GM19351 (cell line): ENCODE results near the gene RAB11A.

Experiments
- ATAC-seq: cut with Tn5 transposase; IDR thresholded peaks from one replicate; pipeline ENCODE4 v1.9.1; 2021; ENCODE audit warnings: mild to moderate bottlenecking, moderate library complexity; ENCODE audit not compliant: unreplicated experiment

RAB11A gene

GRCh38 chr15:65883571-65883970 lies 14.3 kb downstream of the RAB11A start:
- no peak for ATAC-seq

DNA sequence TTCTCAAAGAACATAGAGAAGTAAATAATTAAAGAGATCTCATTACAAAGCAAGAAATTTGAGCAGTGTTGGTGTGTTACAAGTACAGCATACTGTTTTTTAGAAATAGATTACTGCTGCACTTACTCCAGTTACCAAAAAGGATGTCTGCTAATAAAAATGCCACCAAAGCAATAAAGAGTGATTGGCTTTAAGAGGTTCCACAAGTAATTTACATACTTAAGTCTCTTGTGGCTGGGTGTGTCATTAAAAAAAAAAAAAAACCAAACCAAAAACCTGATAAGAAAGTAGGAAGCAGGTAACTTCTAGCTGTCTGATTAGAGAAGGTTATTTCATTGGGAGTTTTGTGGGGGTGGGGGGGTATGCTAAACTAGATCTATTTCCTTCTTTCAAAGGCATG lies 15.2 kb downstream of the RAB11A start:
- ATAC-seq: no peak

GRCh38 chr15:65885668-65886218 lies 16.5 kb downstream of the RAB11A start:
- ATAC-seq: no peak

- no peak for ATAC-seq
Measured at GRCh38 chr15:65887565-65887964, 18.3 kb downstream of the RAB11A start.

GRCh38 chr15:65888981-65889380 lies 19.7 kb downstream of the RAB11A start:
- ATAC-seq: no peak

GRCh38 chr15:65893060-65893459 lies 23.8 kb downstream of the RAB11A start:
- no peak for ATAC-seq

- ATAC-seq: no peak
Measured at GRCh38 chr15:65896236-65896635, 26.9 kb downstream of the RAB11A start.

DNA sequence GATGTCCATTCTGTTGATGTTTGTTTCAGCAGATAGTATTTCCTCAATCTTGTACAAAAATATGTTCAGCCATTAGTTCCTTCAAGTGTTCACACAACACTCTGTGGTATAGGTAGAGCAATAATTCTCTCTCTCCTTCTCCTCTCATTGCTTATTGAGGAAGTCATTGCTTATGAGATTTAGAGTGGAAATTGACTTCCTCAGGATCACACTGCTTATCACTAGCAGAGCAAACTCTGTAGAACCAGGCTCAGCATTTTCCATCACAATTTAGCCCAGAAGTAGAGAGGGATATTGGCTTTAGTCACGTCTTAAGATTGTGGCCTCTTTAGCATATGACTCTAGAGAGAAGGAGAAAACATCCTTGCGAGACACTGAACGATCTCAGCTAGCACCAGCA lies 31.2 kb downstream of the RAB11A start:
- ATAC-seq: no peak

- no peak for ATAC-seq
Measured at GRCh38 chr15:65901336-65901735, 32.0 kb downstream of the RAB11A start.

GRCh38 chr15:65901836-65902235 lies 32.5 kb downstream of the RAB11A start:
- no peak for ATAC-seq

- no peak for ATAC-seq
Measured at GRCh38 chr15:65902373-65902772, 33.1 kb downstream of the RAB11A start.

DNA sequence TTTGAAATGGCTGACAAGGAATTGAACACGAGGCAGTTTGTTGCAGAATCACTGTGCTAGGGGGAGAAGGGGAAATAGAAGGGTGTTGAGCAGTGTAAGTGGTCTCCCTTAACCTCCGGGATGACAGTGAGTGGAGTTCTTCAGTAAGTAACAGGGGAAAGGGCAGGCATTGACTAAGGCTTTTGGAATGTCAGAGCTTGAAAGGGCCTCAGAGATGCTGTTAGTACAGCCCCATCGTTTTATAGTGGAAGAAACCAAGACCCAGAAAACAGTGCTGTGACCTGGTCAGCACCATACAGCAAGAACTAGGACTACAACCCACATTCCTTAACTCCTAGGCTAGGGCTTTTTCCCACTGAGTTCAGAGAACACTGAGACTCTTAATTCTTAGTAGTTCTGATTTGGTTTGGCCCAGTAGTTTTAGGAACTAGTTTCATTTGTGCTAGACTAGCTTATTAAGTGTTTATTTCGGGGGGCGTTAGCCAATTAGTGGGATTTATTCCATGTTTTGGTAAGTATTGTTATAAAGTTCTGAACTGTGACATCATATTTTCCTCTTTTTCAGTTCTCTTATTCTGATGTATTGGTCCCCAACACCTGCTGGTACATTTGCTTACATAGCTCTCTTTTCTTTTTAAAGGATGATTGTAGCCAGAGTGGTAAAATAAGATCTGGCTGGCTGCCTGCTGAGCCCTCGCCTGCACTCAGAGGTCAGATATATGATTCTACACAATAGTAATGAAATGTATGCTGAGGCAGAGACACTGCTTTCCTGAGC lies 34.2 kb downstream of the RAB11A start:
- no peak for ATAC-seq

GRCh38 chr15:65904301-65904700 lies 35.0 kb downstream of the RAB11A start:
- no peak for ATAC-seq

DNA sequence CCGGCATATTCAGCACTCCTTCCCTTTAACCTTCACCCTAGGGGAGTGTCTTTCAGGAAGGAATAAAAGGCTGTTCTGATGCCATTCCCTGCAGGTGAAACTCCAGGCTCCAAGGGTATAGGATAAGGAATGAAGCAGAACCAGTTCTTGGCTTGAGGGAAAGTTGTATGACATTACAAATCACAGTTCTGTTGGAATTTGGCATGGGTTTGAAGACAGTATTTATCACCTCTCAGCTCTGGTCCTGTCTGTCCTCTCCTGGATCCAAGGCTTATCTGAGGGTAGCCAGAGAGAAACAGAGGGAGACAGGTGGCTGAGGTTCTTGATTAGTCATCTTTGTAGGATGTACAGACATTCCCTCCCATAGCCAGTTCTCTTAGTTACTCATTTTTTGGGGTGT lies 37.1 kb downstream of the RAB11A start:
- no peak for ATAC-seq

DNA sequence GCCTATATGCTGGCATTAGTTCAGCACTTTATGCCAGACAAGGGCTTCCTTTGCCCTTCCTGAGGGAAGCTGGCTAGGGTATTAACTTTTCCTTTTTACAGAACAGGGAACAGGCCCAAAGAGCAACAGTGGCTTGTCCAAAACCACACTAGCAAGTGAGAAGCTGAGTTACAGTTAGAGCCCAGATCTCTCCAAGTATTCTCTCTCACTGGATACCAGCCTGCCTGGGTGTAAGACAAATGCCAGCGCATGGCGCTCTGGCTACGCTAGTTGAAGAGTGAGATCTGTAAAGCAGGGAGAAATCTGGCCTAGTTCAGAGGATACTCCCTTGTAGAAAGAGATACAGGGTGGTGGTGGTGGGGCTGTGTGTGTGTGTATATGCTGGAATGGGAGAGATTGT lies 38.4 kb downstream of the RAB11A start:
- no peak for ATAC-seq

GRCh38 chr15:65908876-65909275 lies 39.6 kb downstream of the RAB11A start:
- no peak for ATAC-seq

DNA sequence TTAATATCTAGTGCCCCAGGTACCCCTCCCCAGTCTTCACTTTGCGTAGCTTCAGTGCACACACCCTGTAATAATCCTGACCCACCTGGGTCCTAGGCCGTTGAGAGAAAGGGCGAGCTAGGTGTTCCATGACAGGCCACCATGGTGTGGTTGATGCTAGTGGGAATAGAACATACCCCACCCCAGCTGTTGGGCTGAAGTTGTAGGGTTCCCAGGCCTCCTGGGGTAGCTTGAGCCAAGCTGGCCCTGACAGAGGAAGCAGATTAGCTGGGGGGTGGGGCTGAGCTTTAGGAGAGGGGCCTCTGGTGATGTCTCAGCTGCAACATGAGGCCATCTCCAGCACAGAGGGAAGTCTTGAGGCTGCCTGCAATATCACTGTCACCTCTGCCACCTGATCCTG lies 40.5 kb downstream of the RAB11A start:
- no peak for ATAC-seq

DNA sequence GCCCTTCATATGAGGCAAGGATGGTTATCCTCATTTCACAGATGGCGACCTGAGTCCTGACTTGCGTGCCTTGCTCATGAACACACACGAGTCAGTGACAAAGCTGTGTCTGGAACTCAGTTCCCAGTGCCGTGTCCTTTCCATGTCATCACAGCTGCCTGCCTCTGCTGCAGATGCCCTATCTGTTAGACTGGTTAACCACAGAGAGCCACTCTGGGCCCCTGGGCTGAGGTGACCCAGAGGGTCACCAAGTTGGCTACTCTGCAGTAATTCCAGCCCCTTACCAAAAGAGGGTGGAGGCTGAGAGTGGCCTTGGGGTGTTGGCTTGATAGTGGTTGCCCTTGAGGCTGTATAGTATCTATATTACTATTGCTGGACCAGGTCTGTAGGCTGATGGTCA lies 41.0 kb downstream of the RAB11A start:
- ATAC-seq: no peak

DNA sequence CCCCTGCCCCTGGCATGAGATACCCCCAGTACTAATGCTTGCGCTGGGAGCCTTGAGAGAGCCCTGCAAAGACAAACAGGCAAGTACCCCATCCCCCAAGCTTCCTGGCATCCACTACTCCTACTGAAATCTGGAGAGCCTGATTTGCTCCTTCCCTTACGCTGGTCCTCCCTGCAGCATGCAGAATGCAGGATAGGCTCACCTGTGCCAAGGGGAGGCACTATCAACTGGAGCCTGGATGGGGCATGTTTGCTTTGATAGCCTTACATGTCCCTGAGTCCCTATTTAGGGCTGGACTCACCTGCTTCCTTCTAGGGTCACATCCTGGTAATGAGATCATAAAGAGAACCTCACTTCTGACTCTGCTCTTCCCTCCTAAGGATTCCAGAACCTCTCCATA lies 42.9 kb downstream of the RAB11A start:
- ATAC-seq: no peak

GRCh38 chr15:65913631-65914199 lies 44.4 kb downstream of the RAB11A start:
- no peak for ATAC-seq

DNA sequence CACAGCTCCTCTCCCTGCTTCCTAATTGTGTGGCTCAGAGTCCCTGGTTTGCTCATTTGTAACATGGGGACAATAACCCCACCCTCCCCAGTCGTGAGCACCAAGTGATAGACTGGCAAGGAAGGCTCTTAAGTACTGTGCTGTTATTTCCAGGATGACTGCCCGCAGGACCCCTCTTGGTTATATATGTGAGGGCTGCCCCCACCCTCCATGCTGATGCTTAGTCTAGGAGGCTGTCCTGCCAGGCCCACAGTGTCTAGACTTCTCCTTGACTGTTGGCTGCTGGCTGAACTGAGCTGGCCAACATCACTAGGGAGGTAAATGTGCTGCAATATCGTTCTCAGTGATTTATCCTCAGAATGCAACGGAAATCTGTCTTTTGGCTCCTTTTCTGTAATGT lies 45.1 kb downstream of the RAB11A start:
- no peak for ATAC-seq
